HL-60 (cell line): ENCODE data around the gene DAAM2.

Source experiments
- GABPA ChIP-seq: IDR thresholded peaks from 2 replicates; pipeline ENCODE4 v1.6.1; 2012; ENCODE audit warnings: low read depth
- POLR2AphosphoS5 ChIP-seq: IDR thresholded peaks from 2 replicates; pipeline ENCODE4 v1.6.1; 2012; ENCODE audit warnings: low read depth
- TF ChIP-seq, protein P1 (sequence below): IDR thresholded peaks from one replicate; pipeline ENCODE4 v1.5.1; 2011; ENCODE audit warnings: low read length, control low read depth, inconsistent platforms; ENCODE audit not compliant: insufficient read depth

DNA sequence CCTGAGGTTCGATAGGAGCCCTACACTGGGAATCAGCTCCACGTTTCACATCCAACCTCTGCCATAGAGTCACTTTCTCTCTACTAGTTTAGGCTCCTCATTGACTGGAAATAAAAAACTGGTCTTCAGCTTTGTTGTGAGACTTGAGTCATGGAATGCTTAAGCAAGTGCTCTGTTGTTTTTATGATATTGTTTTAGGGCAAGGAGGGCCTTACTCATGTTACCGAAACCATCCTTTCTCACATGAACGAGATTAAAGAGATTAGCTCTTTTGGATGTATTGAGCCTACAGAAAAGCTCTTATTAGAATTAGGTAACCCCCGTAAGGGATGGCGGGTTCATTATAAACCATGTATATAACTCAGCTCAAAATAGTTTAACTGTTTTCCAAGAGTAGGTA, 149.0 kb downstream of the DAAM2 start:
- TF ChIP-seq, protein P1, sequence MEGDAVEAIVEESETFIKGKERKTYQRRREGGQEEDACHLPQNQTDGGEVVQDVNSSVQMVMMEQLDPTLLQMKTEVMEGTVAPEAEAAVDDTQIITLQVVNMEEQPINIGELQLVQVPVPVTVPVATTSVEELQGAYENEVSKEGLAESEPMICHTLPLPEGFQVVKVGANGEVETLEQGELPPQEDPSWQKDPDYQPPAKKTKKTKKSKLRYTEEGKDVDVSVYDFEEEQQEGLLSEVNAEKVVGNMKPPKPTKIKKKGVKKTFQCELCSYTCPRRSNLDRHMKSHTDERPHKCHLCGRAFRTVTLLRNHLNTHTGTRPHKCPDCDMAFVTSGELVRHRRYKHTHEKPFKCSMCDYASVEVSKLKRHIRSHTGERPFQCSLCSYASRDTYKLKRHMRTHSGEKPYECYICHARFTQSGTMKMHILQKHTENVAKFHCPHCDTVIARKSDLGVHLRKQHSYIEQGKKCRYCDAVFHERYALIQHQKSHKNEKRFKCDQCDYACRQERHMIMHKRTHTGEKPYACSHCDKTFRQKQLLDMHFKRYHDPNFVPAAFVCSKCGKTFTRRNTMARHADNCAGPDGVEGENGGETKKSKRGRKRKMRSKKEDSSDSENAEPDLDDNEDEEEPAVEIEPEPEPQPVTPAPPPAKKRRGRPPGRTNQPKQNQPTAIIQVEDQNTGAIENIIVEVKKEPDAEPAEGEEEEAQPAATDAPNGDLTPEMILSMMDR, result no peak
- TF ChIP-seq GABPA, result no peak
- no peak for TF ChIP-seq POLR2AphosphoS5
